ENCODE data around the gene NFKBIE. TPM values are rescaled to one million over a fixed set of nuclear protein-coding genes. Genes with fewer than 3 reads are reported as not detected.
A peak's percentile ranks its signal among the peaks of the same experiment; 100 is the strongest.

NFKBIE gene
- total and polyA plus RNA-seq, 9 of the 15 experiments (the other 6 are each of a cell fraction or from before 2014, with no cell fraction given) = 2.1 to 16.4 (median 11.7) TPM

DNA sequence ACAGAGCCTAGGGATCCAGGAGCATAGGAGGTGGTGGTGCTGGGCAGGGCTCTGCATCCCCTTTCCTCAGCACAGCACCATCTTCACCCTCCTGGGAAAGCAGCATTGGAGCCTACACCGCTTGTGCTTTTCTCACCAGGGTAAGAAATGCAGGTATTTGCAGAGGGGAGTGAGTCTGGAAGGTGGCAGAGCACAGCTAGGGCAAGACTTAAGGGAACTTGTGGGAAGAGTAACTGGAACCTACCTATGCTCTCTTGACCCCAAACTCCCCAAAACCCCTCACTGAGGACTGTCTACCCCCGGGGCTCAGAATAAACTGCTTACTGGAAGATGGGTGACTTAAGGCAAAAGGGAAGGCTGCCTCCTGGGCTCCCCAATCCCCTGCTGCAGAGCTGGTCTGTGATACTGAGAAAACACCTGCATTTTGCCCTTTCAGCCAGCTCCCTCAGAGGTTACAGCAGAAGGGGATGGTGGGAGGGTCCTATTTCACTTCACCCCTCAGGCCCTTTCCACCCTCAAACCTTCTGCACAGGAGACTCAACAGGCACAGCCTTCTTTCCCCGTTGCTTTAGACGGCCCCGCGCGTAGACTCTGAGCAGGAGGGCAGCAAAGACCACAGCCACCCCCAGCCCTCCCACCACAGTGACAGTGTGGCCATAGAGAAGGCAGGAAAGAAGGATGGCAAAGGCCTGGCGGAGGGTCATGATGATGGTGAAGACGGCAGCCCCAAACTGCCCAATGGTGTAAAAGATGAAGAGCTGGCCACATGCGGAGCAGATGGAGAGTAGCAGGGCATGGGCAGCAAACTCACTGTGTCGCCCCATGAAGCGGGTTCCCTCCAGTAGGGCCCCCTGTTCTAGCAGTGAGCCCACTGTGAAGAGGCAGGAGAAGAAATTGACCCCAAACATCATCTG lies 10.9 kb downstream of the NFKBIE start (continued):
- TF ChIP-seq KAT2B (IDR thresholded peaks at IDR 0.05; ENCODE audit: low read depth, low read length) (no peak), TARDBP (IDR thresholded peaks at IDR 0.05) (no peak), TGIF2 (CRISPR knock-in tag; IDR thresholded peaks at IDR 0.05) (peak; percentile 52; the same call in 1 of the 2 replicates), CBX1 (IDR thresholded peaks at IDR 0.05; ENCODE audit: low read depth) (peak; percentile 45; the same call in 1 of the 2 replicates), SNRNP70 (optimal IDR thresholded peaks at IDR 0.05; ENCODE audit: low read depth, low read length) (peak; percentile 82), NCOA2 (IDR thresholded peaks at IDR 0.05; ENCODE audit: partially characterized antibody in 2 of 2) (no peak), XRCC4 (IDR thresholded peaks at IDR 0.05; ENCODE audit: extremely low read depth, insufficient read depth, insufficient read length) (no peak), ZNF146 (CRISPR knock-in tag; IDR thresholded peaks at IDR 0.05; ENCODE audit: unreplicated experiment) (no peak), ADNP (tag; IDR thresholded peaks at IDR 0.05) (no peak), ZNF121 (CRISPR knock-in tag; conservative IDR thresholded peaks at IDR 0.05) (peak; percentile 8; the same call in 1 of the 2 replicates), ZFP1 (CRISPR knock-in tag; IDR thresholded peaks at IDR 0.05) (no peak), DMBX1 (CRISPR knock-in tag; IDR thresholded peaks at IDR 0.05; ENCODE audit: borderline replicate concordance) (no peak)
- TF ChIP-seq, protein P1, sequence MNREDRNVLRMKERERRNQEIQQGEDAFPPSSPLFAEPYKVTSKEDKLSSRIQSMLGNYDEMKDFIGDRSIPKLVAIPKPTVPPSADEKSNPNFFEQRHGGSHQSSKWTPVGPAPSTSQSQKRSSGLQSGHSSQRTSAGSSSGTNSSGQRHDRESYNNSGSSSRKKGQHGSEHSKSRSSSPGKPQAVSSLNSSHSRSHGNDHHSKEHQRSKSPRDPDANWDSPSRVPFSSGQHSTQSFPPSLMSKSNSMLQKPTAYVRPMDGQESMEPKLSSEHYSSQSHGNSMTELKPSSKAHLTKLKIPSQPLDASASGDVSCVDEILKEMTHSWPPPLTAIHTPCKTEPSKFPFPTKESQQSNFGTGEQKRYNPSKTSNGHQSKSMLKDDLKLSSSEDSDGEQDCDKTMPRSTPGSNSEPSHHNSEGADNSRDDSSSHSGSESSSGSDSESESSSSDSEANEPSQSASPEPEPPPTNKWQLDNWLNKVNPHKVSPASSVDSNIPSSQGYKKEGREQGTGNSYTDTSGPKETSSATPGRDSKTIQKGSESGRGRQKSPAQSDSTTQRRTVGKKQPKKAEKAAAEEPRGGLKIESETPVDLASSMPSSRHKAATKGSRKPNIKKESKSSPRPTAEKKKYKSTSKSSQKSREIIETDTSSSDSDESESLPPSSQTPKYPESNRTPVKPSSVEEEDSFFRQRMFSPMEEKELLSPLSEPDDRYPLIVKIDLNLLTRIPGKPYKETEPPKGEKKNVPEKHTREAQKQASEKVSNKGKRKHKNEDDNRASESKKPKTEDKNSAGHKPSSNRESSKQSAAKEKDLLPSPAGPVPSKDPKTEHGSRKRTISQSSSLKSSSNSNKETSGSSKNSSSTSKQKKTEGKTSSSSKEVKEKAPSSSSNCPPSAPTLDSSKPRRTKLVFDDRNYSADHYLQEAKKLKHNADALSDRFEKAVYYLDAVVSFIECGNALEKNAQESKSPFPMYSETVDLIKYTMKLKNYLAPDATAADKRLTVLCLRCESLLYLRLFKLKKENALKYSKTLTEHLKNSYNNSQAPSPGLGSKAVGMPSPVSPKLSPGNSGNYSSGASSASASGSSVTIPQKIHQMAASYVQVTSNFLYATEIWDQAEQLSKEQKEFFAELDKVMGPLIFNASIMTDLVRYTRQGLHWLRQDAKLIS (CRISPR knock-in tag; IDR thresholded peaks at IDR 0.05) = peak; percentile 21; the same call in 1 of the 2 replicates
- TF ChIP-seq, protein P2, sequence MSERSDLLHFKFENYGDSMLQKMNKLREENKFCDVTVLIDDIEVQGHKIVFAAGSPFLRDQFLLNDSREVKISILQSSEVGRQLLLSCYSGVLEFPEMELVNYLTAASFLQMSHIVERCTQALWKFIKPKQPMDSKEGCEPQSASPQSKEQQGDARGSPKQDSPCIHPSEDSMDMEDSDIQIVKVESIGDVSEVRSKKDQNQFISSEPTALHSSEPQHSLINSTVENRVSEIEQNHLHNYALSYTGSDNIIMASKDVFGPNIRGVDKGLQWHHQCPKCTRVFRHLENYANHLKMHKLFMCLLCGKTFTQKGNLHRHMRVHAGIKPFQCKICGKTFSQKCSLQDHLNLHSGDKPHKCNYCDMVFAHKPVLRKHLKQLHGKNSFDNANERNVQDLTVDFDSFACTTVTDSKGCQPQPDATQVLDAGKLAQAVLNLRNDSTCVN (CRISPR knock-in tag; IDR thresholded peaks at IDR 0.05) = peak; percentile 68; the same call in 1 of the 2 replicates
- TF ChIP-seq, protein P3, sequence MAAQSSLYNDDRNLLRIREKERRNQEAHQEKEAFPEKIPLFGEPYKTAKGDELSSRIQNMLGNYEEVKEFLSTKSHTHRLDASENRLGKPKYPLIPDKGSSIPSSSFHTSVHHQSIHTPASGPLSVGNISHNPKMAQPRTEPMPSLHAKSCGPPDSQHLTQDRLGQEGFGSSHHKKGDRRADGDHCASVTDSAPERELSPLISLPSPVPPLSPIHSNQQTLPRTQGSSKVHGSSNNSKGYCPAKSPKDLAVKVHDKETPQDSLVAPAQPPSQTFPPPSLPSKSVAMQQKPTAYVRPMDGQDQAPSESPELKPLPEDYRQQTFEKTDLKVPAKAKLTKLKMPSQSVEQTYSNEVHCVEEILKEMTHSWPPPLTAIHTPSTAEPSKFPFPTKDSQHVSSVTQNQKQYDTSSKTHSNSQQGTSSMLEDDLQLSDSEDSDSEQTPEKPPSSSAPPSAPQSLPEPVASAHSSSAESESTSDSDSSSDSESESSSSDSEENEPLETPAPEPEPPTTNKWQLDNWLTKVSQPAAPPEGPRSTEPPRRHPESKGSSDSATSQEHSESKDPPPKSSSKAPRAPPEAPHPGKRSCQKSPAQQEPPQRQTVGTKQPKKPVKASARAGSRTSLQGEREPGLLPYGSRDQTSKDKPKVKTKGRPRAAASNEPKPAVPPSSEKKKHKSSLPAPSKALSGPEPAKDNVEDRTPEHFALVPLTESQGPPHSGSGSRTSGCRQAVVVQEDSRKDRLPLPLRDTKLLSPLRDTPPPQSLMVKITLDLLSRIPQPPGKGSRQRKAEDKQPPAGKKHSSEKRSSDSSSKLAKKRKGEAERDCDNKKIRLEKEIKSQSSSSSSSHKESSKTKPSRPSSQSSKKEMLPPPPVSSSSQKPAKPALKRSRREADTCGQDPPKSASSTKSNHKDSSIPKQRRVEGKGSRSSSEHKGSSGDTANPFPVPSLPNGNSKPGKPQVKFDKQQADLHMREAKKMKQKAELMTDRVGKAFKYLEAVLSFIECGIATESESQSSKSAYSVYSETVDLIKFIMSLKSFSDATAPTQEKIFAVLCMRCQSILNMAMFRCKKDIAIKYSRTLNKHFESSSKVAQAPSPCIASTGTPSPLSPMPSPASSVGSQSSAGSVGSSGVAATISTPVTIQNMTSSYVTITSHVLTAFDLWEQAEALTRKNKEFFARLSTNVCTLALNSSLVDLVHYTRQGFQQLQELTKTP (IDR thresholded peaks at IDR 0.05; ENCODE audit: low read depth in 1 of 2, partially characterized antibody in 2 of 2) = no peak
